Mucosa of rectum (tissue), 2 donors: ENCODE results near the gene FAM89B.
A peak's percentile ranks its signal among the peaks of the same experiment; 100 is the strongest.
"Not testable (repeated sequence)": the region's sequence is repeated elsewhere in the genome, so short reads cannot be mapped to it uniquely, and the experiment has no call there.

ENCODE experiments used
- H3K27ac ChIP-seq, 2 donors: one replicate each; pipeline ENCODE4 v1.7.0; 2013; ENCODE audit warnings: inconsistent platforms in 2 of 2, low read depth in 2 of 2, low read length in 2 of 2
- H3K27me3 ChIP-seq, 2 donors: one replicate each; pipeline ENCODE4 v1.7.0; 2013; ENCODE audit warnings: low read length in 2 of 2; ENCODE audit not compliant: control insufficient read depth in 2 of 2, insufficient read depth in 2 of 2
- H3K36me3 ChIP-seq, 2 donors: one replicate each; pipeline ENCODE4 v1.7.0; 2013; ENCODE audit warnings: low read length in 2 of 2; ENCODE audit not compliant: control insufficient read depth in 2 of 2, insufficient read depth in 2 of 2
- H3K4me1 ChIP-seq, 2 donors: one replicate each; pipeline ENCODE4 v1.7.0; 2013; ENCODE audit warnings: low read length in 2 of 2, mild to moderate bottlenecking in 1 of 2; ENCODE audit not compliant: control insufficient read depth in 2 of 2, insufficient read depth in 2 of 2
- H3K4me3 ChIP-seq, 2 donors: one replicate each; pipeline ENCODE4 v1.7.0; 2013; ENCODE audit warnings: low read length in 2 of 2
- H3K9ac ChIP-seq, 2 donors: one replicate each; pipeline ENCODE4 v1.7.0; 2013; ENCODE audit warnings: low read length in 2 of 2, low read depth in 1 of 2, mild to moderate bottlenecking in 1 of 2
- H3K9me3 ChIP-seq, 2 donors: one replicate each; pipeline ENCODE4 v1.7.0; 2013; ENCODE audit warnings: low read length in 2 of 2; ENCODE audit not compliant: control insufficient read depth in 2 of 2
- donor health status: healthy.
- donor health status: Normal muscosa, but diverticular disease.

The FAM89B gene

DNA sequence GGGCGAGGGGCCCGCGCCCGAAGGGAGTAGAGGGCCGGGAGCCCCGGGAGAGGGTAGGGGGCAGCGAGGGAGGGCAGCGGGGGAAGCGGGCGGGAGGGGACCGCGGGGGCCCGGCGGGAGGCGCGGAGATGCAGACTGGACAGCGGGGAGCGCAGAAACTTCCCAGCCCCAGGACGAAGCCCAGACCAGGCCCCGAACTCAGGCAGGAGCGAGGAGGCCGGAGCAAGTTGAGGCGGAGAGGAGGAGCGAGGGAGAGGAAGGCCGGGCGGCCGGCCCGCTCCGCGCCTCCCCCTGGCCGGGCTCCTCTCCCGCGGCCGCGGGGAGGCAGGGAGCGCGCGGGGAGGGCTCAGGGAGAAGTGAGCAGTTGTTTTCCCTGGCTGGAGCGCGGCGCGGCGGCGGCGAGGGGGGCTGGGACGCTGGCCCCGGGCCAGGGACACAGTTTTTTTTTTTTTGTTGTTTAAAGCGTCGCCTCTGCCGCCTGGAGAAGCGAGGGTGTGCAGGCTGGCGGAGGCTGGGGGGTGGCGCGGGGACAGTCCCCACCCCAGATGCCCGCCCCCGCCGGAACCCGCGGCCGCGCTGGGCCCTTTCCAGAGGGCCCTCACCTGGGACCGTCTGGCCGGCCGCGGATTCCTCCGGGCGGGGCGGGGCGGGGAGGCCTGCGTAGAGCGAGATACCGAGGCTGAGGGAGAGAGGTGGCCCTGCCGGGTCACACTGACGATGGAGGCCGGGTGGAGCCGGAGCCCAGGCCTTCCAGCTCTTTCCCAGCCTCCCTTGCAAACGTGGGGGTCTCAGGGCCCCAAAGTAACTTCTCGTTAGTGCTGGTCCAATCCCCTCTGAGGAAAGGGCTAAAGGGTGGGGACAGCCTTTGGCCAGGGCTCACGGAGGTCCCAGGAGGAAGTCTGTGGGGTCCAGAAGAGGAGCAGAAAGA is 14.1 kb upstream of the FAM89B start, which contains the start of gene LTBP3:
LTBP3 (minus strand) TSS at position 358 of the 928 bp plus-strand sequence. CDS start 400 bp downstream, outside the sequence.
- Histone ChIP-seq H3K36me3 (no peaks in the 10 kb centered on the region), H3K27ac (peak within 1 kb of the TSS; percentile 70 to 83), H3K4me1 (peaks cover 29 to 31% of the 10 kb centered on the region in 2 donors), H3K4me3 (peak within 1 kb of the TSS; percentile 43 to 67), H3K9me3 (no peaks in the 10 kb centered on the region), H3K9ac (peak within 1 kb of the TSS; percentile 56 to 83), H3K27me3 (no peaks in the 10 kb centered on the region)

DNA sequence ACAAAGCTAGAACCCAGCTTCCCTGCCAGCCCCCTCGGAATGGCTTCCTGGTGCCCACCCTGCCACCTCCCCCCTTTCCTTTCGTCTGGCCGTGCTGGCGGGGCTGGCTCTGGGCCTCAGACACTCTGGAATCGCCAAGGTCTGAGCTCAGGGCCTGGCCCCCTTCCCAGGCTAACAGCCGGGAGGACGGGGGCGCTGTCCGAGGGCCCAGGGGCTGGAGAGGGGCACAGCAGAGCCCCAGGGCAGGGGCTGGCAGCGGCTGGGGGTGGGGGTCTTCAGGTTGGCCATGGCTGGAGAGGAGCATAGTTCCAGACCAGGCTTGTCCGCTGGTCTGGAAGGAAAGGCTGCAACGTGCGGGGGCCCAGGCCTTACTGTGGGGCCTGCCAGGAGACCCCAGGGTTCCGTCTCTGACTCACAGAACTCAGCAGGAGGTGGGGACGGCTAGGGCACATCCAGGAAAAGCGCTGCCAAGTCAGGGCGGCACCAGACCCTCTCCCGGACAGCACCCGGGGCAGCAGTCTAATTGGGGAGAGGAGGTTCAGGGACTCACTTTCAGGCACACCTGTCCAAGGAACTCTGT is 13.3 kb upstream of the FAM89B start:
- H3K27ac ChIP-seq: peak overlapping the region; percentile 70 to 83
- peak overlapping the region; percentile 56 to 83 for H3K9ac ChIP-seq
- no peaks in the 10 kb centered on the region for H3K36me3 ChIP-seq
- H3K27me3 ChIP-seq: no peaks in the 10 kb centered on the region
- H3K4me1 ChIP-seq: peaks cover 26 to 29% of the 10 kb centered on the region in 2 donors
- peak overlapping the region; percentile 42 to 67 for H3K4me3 ChIP-seq
- no peaks in the 10 kb centered on the region for H3K9me3 ChIP-seq

DNA sequence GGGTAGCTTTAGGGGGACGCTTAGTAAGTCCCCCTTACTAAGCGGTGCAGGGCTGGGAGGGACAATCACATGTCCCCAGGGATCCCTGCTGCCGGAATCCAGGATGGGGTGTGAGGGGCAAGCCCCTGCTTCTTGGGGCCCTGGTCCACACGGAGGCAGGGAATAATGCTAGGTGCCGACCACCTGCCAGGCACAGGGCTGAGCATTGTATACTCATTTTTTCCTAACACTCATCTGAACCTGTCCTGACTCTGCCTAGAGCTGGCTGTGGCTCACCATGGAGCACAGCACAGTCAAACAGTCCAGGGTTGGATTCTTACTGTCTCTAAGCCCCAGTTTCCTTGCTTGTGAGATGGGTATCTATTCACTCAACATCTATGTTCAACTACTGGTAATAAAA is 12.8 kb upstream of the FAM89B start:
- Histone ChIP-seq H3K4me1 (peaks cover 24 to 29% of the 10 kb centered on the region in 2 donors), H3K36me3 (no peaks in the 10 kb centered on the region), H3K9me3 (no peaks in the 10 kb centered on the region), H3K9ac (no peak overlapping the region), H3K4me3 (no peak overlapping the region), H3K27ac (peak overlapping the region in 1 of 2 donors; percentile 83), H3K27me3 (no peaks in the 10 kb centered on the region)

DNA sequence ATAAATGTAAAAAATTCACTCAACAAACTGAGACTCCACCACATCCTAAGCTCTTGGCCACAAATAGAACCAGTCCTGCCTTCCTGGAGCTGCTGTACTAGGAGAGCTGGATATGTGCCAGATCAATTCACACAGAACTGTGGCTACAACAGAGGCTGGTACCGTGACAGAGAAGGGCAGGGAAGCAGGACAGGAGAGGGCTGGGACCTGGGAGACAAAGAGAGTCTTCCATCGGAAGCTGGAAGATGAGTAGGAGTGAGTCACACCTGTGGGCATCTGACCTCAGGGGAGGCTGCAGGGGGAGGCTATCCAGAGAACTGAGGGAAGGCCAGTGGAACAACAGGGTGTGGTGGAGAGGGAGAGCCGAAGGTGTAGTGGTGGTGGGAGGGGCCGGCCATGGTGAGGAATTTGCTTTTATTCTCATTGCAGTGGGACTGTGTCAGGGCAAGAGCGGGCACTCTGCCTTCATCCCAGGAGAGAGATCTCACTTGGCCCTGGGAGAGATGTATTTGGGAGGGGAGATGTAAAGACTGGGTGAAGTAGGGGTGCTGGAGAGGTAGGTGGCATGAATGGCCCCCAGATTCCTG is 12.3 kb upstream of the FAM89B start:
- Histone ChIP-seq H3K27me3 (no peaks in the 10 kb centered on the region), H3K27ac (peak overlapping the region; percentile 16 to 52), H3K4me1 (peaks cover 24 to 29% of the 10 kb centered on the region in 2 donors), H3K9ac (peak overlapping the region in 1 of 2 donors; percentile 32), H3K36me3 (no peaks in the 10 kb centered on the region), H3K4me3 (no peak overlapping the region), H3K9me3 (no peaks in the 10 kb centered on the region)

DNA sequence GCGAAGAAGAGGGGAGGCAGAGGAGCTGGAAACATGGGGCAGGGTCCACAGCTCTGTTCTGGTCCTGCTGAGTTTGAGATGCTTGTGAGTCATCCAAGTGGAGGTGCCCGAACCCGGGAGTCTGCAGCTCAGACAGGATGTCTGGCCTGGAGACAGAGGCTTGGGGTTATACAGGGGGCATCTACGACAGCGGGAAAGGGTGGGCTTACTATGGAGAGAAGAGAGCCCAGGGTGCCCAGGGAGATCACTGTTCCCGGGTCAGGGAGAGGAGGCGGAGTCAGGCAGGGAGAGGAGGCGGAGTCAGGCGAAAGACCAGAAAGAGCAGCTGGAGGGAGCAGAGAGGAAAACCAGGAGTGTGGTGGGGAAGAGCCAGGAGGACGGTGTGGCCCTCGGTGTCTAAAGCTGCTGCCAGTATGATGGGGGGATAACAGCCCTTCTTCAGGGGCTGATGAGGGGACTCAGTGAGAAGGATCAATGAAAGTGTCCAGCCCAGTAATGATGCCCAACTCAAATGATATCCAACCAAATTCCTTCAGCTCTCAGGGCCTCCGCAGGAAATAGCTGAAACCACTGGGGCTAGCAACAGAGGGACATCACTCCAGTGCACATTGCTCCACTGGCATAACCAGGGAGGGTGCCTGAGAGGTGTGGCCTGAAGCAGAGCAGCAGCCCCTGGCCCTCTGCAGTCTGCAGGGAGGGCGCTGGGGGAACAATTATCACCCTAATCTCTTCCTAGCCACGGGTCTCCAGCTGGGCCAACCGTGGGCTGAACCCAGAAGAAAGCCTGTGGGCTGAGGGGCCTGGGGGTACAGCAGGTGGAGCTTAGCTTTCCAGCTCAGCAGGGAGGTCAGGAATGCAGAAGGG is 11.6 kb upstream of the FAM89B start:
- Histone ChIP-seq H3K27ac (peak overlapping the region; percentile 16 to 52), H3K27me3 (no peaks in the 10 kb centered on the region), H3K9ac (no peak overlapping the region), H3K36me3 (no peaks in the 10 kb centered on the region), H3K4me3 (no peak overlapping the region), H3K4me1 (peaks cover 22 to 23% of the 10 kb centered on the region in 2 donors), H3K9me3 (no peaks in the 10 kb centered on the region)

DNA sequence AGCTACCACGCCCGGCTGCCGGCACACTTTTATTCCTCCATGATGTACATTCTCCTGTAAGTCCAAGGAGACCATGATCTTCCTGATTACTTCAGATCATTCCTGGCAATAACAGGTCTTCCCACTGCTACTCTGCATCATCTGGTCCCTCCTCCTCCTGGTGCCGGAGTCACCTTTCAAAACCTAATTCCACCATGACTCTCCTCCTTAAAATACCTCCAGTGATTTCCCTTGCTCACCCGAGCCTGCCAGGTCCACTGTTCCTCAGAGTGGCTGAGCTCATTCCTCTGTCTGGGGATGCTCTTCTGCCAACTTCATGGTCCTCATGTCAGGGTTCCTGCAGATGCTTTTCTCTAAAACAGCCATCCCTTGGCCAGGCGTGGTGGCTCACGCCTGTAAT is 10.3 kb upstream of the FAM89B start:
- no peaks in the 10 kb centered on the region for H3K27me3 ChIP-seq
- H3K36me3 ChIP-seq: no peaks in the 10 kb centered on the region
- H3K9me3 ChIP-seq: no peaks in the 10 kb centered on the region
- no peak overlapping the region for H3K4me3 ChIP-seq
- no peak overlapping the region for H3K9ac ChIP-seq
- H3K27ac ChIP-seq: no peak overlapping the region
- peaks cover 18 to 22% of the 10 kb centered on the region in 2 donors for H3K4me1 ChIP-seq

DNA sequence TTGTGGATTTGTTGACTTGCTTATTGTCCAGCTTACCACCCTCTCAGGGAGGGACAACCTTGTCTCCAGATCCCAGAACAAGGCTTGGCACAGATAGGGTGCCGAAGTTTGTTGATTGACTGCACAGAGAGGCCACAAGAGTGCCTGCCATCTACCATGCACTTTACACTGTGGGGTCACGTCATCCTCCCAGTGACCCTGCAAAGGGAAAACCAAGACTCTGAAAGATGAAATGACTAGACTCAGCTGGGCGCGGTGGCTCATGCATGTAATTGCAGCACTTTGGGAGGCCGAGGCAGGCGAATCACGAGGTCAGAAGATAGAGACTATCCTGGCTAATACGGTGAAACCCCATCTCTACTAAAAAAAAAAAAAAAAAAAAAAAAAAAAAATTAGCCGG is 9.6 kb upstream of the FAM89B start:
- H3K27me3 ChIP-seq: no peaks in the 10 kb centered on the region
- no peak overlapping the region for H3K9ac ChIP-seq
- no peaks in the 10 kb centered on the region for H3K9me3 ChIP-seq
- H3K4me3 ChIP-seq: no peak overlapping the region
- no peak overlapping the region for H3K27ac ChIP-seq
- H3K36me3 ChIP-seq: no peaks in the 10 kb centered on the region
- H3K4me1 ChIP-seq: peaks cover 16 to 23% of the 10 kb centered on the region in 2 donors

DNA sequence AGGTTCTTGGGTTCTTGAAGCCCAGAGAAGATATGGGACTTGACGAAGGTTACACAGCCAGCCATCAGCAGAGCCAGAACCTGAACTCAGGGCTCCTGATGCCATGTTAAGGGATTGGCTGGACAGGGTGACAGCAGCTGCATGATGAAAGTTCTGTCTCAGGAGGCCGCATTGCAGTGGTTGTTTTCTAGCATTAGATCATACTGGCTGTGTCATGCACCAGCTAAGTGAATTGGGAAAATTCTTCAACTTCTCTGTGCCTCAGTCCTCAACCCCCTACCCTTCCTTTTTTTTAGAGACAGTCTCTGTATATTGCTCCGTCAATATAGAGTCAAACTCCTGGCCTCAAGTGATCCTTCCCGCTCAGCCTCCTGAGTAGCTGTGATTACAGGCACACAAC is 8.7 kb upstream of the FAM89B start:
- no peak overlapping the region for H3K27ac ChIP-seq
- no peak overlapping the region for H3K9ac ChIP-seq
- peaks cover 0 to 3% of the 10 kb centered on the region in 2 donors for H3K36me3 ChIP-seq
- no peak overlapping the region for H3K4me3 ChIP-seq
- H3K4me1 ChIP-seq: peaks cover 17 to 27% of the 10 kb centered on the region in 2 donors
- H3K9me3 ChIP-seq: no peaks in the 10 kb centered on the region
- H3K27me3 ChIP-seq: no peaks in the 10 kb centered on the region

DNA sequence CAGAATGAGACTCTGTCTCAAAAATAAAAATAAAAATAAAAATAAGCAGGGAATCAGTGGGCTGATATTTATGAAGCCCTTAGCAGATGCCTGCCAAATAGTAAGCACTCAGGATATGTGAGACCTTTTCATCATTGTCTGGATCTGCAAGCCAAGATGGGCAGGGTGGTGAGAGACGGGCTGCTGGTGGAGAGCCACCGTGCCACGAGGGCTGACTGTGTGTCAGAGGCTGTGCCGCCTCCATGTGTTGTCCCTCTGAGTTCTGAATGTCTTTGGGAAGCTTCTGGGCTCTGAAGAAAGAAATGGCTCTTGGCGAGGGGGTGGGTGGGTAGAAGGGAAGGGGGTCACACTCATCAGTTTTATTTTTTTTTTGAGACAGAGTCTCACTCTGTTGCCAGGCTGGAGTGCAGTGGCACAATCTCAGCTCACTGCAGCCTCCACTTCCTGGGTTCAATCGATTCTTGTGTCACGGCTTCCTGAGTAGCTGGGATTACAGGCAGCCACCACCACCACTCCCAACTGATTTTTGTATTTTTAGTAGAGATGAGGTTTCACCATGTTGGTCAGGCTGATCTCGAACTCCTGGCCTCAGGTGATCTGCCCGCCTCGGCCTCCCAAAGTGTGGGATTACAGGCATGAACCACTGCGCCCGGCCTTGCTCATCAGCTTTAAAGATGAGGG is 7.3 kb upstream of the FAM89B start:
- not testable (repeated sequence) for H3K9ac ChIP-seq, H3K36me3 ChIP-seq, H3K27me3 ChIP-seq, H3K4me3 ChIP-seq, H3K9me3 ChIP-seq
- Histone ChIP-seq H3K4me1 (peaks cover 20 to 26% of the 10 kb centered on the region in 2 donors), H3K27ac (peak overlapping the region in 1 of 2 donors; percentile 32)
